KMS-11 (cell line): ENCODE results near the gene MCM9.

Experiments used
- H2AFZ ChIP-seq: fragments of 200-600 bp; sonication (generic); 2 replicates; pipeline ENCODE4 v1.6.1; 2016; ENCODE audit warnings: antibody characterized with exemption, mixed run types, low read depth
- H3K27ac ChIP-seq: fragments of 200-600 bp; sonication (generic); 2 replicates; pipeline ENCODE4 v1.6.1; 2016; ENCODE audit warnings: mild to moderate bottlenecking, mixed run types
- H3K27me3 ChIP-seq: fragments of 200-600 bp; sonication (generic); 2 replicates; pipeline ENCODE4 v1.6.1; 2017; ENCODE audit warnings: mild to moderate bottlenecking, low read depth, mixed run types, moderate library complexity; ENCODE audit not compliant: insufficient read depth
- H3K36me3 ChIP-seq: fragments of 200-600 bp; sonication (generic); 2 replicates; pipeline ENCODE4 v1.6.1; 2017; ENCODE audit warnings: mild to moderate bottlenecking, mixed run types; ENCODE audit not compliant: insufficient read depth
- H3K4me1 ChIP-seq: fragments of 200-600 bp; sonication (generic); 2 replicates; pipeline ENCODE4 v1.6.1; 2016; ENCODE audit warnings: mild to moderate bottlenecking, low read depth, mixed run types; ENCODE audit not compliant: poor library complexity, severe bottlenecking
- H3K4me2 ChIP-seq: fragments of 200-600 bp; sonication (generic); 2 replicates; pipeline ENCODE4 v1.7.0; 2016; ENCODE audit warnings: mild to moderate bottlenecking, mixed run types
- H3K4me3 ChIP-seq: fragments of 200-600 bp; sonication (generic); IDR thresholded peaks from 2 replicates; pipeline ENCODE4 v1.6.1; 2017; ENCODE audit warnings: low read depth, low read length, mixed read lengths; ENCODE audit not compliant: insufficient read depth
- H3K79me2 ChIP-seq: fragments of 200-600 bp; sonication (generic); 2 replicates; pipeline ENCODE4 v1.6.1; 2016; ENCODE audit warnings: low read depth, mixed run types; ENCODE audit not compliant: insufficient read depth
- H3K9ac ChIP-seq: fragments of 200-600 bp; sonication (generic); 2 replicates; pipeline ENCODE4 v1.6.1; 2016; ENCODE audit warnings: mild to moderate bottlenecking, mixed run types
- H4K20me1 ChIP-seq: fragments of 200-600 bp; sonication (generic); 2 replicates; pipeline ENCODE4 v1.6.1; 2016; ENCODE audit warnings: mild to moderate bottlenecking, mixed run types; ENCODE audit not compliant: insufficient read depth
- CTCF ChIP-seq: fragments of 200-600 bp; sonication (generic); conservative IDR thresholded peaks from 2 replicates; pipeline ENCODE4 v1.6.1; 2017; ENCODE audit warnings: low read depth, mild to moderate bottlenecking, antibody characterized with exemption, low read length, moderate library complexity, mixed read lengths

The MCM9 gene

GRCh38 chr6:118967239-118967638 is 32.3 kb upstream of the MCM9 start:
- Histone ChIP-seq H3K4me2 (no peak overlapping the region), H3K27me3 (no peaks in the 10 kb centered on the region), H3K4me3 (no peak overlapping the region), H3K79me2 (no peaks in the 10 kb centered on the region), H4K20me1 (no peaks in the 10 kb centered on the region), H2AFZ (no peak overlapping the region), H3K27ac (no peak overlapping the region), H3K36me3 (no peaks in the 10 kb centered on the region), H3K9ac (no peak overlapping the region), H3K4me1 (peaks cover 9% of the 10 kb centered on the region)
- TF ChIP-seq CTCF, result no peak

GRCh38 chr6:118965843-118966370 is 30.9 kb upstream of the MCM9 start:
- Histone ChIP-seq H3K27me3 (no peaks in the 10 kb centered on the region), H3K4me3 (no peak overlapping the region), H3K4me2 (no peak overlapping the region), H3K36me3 (no peaks in the 10 kb centered on the region), H3K79me2 (no peaks in the 10 kb centered on the region), H4K20me1 (no peaks in the 10 kb centered on the region), H3K27ac (no peak overlapping the region), H3K4me1 (peaks cover 9% of the 10 kb centered on the region), H2AFZ (no peak overlapping the region), H3K9ac (no peak overlapping the region)
- no peak for TF ChIP-seq CTCF

GRCh38 chr6:118965371-118965770 is 30.4 kb upstream of the MCM9 start:
- Histone ChIP-seq H3K4me3 (no peak overlapping the region), H3K27ac (no peak overlapping the region), H3K36me3 (no peaks in the 10 kb centered on the region), H3K27me3 (no peaks in the 10 kb centered on the region), H2AFZ (no peak overlapping the region), H3K9ac (no peak overlapping the region), H4K20me1 (no peaks in the 10 kb centered on the region), H3K79me2 (no peaks in the 10 kb centered on the region), H3K4me1 (peaks cover 9% of the 10 kb centered on the region), H3K4me2 (no peak overlapping the region)
- TF ChIP-seq CTCF, result no peak

- H3K27me3 ChIP-seq, result no peaks in the 10 kb centered on the region
- no peak overlapping the region for H3K4me2 ChIP-seq
- no peak overlapping the region for H3K4me3 ChIP-seq
- H3K9ac ChIP-seq, result no peak overlapping the region
- no peak overlapping the region for H3K27ac ChIP-seq
- TF ChIP-seq CTCF, result no peak; the same call in 1 of the 2 replicates
- no peaks in the 10 kb centered on the region for H3K79me2 ChIP-seq
- no peaks in the 10 kb centered on the region for H4K20me1 ChIP-seq
- H3K4me1 ChIP-seq, result peaks cover 9% of the 10 kb centered on the region
- no peak overlapping the region for H2AFZ ChIP-seq
- no peaks in the 10 kb centered on the region for H3K36me3 ChIP-seq
Measured at GRCh38 chr6:118963003-118963402, 28.0 kb upstream of the MCM9 start.
